ENCODE measurements around the gene HOXC11. TPM values are rescaled to one million over a fixed set of nuclear protein-coding genes. Genes with fewer than 3 reads are reported as not detected.

HOXC11 gene
- not detected for total RNA-seq

DNA sequence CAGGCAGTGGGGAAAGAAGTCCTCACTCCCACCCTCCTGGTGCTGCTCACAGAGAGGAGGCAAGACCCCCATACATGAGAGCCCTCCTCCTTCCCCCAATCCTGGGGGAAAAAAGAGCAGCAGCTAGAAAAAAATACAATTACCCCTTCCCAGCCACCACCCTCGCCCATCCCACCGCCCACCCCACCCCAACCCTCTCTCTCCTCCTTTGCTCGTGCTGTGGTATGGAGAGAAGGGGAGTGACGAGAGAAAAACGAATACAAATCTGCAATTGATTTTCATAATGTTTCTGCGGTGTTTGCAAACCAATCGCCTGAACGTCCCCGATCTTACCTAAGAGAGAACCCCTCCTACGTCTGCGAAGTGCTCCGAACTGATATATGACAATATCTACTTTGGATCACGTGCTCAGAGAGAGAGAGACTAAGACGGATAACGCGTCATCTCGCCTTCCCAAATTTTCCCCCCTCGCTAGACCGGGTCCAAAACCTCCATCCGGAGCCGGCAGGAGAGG lies at the start of gene HOXC11:
TSS of gene HOXC11 (plus strand) at position 405 of the 514 bp plus-strand sequence. CDS start 116 bp downstream, outside the sequence.
- in situ Hi-C loops (cut with MboI; ENCODE audit: low pct_ligation_motif_present in 1 of 4, low pct_unique_long_range_greater_than_20kb in 1 of 4, low sequenced_read_pairs in 3 of 4) (no loop called here), intact Hi-C loops (cut with DNase I; ENCODE audit: low total_unique reads) (no loop called here)
- peaks cover 3 to 25% (median 17%) of the 10 kb centered on the region in 4 donors for H3K4me1 ChIP-seq
- peak within 1 kb of the TSS in 1 of 4 donors; percentile 27 for H3K4me3 ChIP-seq
- WGBS, 2 donors (ENCODE audit: low coverage in 1 of 2): 19 to 36% methylated on average over 10 to 21 of the region's 21 CpGs
- no peak for DNase-seq
- H3K27me3 ChIP-seq: peaks cover 100% of the 10 kb centered on the region
- no peak within 1 kb of the TSS for H3K27ac ChIP-seq
- peaks cover 0 to 5% of the 10 kb centered on the region in 2 donors for H3K9me3 ChIP-seq
- no peak for TF ChIP-seq POLR2AphosphoS5 (IDR thresholded peaks at IDR 0.05)
- no peak for TF ChIP-seq POLR2A (IDR thresholded peaks at IDR 0.05)
- TF ChIP-seq, protein P1, sequence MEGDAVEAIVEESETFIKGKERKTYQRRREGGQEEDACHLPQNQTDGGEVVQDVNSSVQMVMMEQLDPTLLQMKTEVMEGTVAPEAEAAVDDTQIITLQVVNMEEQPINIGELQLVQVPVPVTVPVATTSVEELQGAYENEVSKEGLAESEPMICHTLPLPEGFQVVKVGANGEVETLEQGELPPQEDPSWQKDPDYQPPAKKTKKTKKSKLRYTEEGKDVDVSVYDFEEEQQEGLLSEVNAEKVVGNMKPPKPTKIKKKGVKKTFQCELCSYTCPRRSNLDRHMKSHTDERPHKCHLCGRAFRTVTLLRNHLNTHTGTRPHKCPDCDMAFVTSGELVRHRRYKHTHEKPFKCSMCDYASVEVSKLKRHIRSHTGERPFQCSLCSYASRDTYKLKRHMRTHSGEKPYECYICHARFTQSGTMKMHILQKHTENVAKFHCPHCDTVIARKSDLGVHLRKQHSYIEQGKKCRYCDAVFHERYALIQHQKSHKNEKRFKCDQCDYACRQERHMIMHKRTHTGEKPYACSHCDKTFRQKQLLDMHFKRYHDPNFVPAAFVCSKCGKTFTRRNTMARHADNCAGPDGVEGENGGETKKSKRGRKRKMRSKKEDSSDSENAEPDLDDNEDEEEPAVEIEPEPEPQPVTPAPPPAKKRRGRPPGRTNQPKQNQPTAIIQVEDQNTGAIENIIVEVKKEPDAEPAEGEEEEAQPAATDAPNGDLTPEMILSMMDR (IDR thresholded peaks at IDR 0.05): no peak
- no peak for TF ChIP-seq EP300 (IDR thresholded peaks at IDR 0.05; ENCODE audit: low read depth)
- no peaks in the 10 kb centered on the region for H3K36me3 ChIP-seq

DNA sequence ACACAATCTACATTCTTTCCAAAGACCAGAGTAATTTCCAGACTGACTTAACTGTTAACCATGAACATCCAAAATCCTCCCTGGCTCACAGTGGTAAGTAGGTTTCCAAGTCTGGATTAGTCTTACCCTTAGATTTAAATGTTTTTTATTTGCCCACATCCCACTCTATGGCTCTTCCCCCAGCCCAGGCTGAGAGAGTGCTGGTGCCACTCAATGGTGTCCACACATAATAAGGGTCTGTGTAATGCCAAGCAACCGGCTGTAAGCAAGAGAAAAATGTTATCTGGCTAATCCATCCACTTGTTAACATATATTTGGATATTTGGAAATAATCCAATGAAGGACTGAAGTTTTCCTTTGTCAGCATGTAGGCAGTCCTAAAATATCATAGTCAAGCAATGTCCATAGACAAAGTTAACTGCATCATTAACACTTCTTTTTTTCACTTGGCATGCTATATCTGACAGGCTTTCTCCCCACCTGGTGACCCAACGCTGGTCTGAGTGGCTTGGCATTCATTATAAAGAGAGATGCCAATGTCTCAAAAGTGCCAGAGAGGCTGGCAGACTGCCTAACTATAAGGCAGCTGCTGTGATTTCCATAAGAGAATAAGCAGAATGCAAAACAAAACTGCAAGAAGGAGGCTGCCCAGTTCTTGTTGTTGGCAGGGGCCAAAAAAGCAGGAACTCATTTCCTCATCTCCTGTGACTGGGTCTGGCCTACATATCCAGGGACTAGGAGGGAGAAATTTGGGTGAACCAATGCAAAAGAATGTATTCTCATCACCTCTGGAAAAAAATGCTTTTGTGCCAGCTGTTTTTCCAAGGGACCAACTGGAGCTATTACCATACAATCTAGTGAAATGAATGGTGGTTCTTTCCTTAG lies 48.2 kb upstream of the HOXC11 start:
- in situ Hi-C loops (cut with MboI; ENCODE audit: low pct_ligation_motif_present in 1 of 4, low pct_unique_long_range_greater_than_20kb in 1 of 4, low sequenced_read_pairs in 3 of 4) (no loop called here), intact Hi-C loops (cut with DNase I; ENCODE audit: low total_unique reads) (no loop called here)
- peaks cover 0 to 3% (median 0%) of the 10 kb centered on the region in 4 donors for H3K4me1 ChIP-seq
- WGBS, 2 donors (ENCODE audit: low coverage in 1 of 2): 9 to 49% methylated on average over 1 to 2 of the region's 2 CpGs
- H3K4me3 ChIP-seq: no peak overlapping the region
- TF ChIP-seq EP300 (IDR thresholded peaks at IDR 0.05; ENCODE audit: low read depth) (no peak), POLR2A (IDR thresholded peaks at IDR 0.05) (no peak), POLR2AphosphoS5 (IDR thresholded peaks at IDR 0.05) (no peak)
- TF ChIP-seq, protein P1 (IDR thresholded peaks at IDR 0.05): no peak
- H3K27me3 ChIP-seq: peaks cover 99% of the 10 kb centered on the region
- no peak overlapping the region for H3K27ac ChIP-seq
- DNase-seq: no peak
- no peaks in the 10 kb centered on the region for H3K9me3 ChIP-seq
- H3K36me3 ChIP-seq: no peaks in the 10 kb centered on the region

DNA sequence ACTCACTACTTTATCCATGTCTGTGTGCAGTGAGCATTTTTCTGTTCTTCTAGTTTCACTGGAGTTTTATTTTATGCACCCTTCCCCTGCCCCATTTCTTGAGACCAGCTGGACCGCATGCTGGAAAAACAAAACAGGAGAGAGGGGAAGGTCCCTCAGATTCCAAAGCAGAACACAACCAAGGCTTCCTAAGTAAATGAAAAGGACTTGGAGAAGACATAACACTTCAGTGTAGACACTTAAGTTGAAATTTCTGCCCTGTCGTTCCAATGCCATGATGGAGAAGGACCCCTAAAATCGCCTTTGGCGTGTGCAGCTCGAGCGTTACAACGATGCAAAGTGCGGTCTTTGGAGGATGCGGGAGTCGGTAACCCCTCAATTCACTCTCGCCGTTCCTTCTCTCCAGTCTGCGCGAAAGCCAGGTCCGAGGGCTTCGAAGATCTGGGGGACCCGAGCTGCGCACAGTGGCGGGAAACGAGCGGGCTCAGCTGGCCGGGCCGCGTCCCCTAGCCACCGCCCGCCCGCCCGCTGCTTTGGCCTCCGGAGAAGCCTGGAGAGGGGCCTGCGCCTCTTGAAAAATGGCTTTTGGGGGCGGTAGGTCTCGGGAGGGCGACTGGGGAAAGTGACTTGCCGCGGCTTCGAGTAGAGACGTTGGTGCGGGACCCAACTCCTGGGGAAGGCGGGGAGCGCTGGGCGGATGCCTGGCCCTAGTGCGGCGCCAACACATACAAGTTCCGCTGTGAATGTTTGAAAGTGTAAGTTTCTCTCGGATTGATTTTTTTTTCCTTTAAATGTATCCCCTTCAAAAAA lies 45.5 kb upstream of the HOXC11 start:
- H3K4me3 ChIP-seq: no peak overlapping the region
- H3K36me3 ChIP-seq: no peaks in the 10 kb centered on the region
- WGBS, 2 donors (ENCODE audit: low coverage in 1 of 2): 27 to 31% methylated on average over 9 to 38 of the region's 45 CpGs
- DNase-seq: no peak
- peaks cover 100% of the 10 kb centered on the region for H3K27me3 ChIP-seq
- H3K27ac ChIP-seq: no peak overlapping the region
- intact Hi-C loops (cut with DNase I; ENCODE audit: low total_unique reads): no loop called here
- in situ Hi-C loops (cut with MboI; ENCODE audit: low pct_ligation_motif_present in 1 of 4, low pct_unique_long_range_greater_than_20kb in 1 of 4, low sequenced_read_pairs in 3 of 4): no loop called here
- no peaks in the 10 kb centered on the region for H3K9me3 ChIP-seq
- H3K4me1 ChIP-seq: peaks cover 0 to 3% (median 0%) of the 10 kb centered on the region in 4 donors
- no peak for TF ChIP-seq POLR2A (IDR thresholded peaks at IDR 0.05)
- TF ChIP-seq, protein P1 (IDR thresholded peaks at IDR 0.05): no peak
- no peak for TF ChIP-seq POLR2AphosphoS5 (IDR thresholded peaks at IDR 0.05)
- no peak for TF ChIP-seq EP300 (IDR thresholded peaks at IDR 0.05; ENCODE audit: low read depth)

Measured in transverse colon (tissue), 4 donors.